Left ventricle myocardium inferior (tissue), 1 donor: ENCODE measurements around the gene DUSP7. TPM values are rescaled to one million over a fixed set of nuclear protein-coding genes. Genes with fewer than 3 reads are reported as not detected.

ENCODE experiments used
- DNase-seq: peaks from one replicate; pipeline ENCODE4 v3.0.0-alpha.2; 2020
- H3K27ac ChIP-seq: fragments of 200-600 bp; replicated peaks from 2 replicates; pipeline ENCODE4 v1.8.0; 2021
- H3K27me3 ChIP-seq: fragments of 200-600 bp; 2 replicates; pipeline ENCODE4 v1.8.0; 2021; ENCODE audit warnings: low read depth
- H3K36me3 ChIP-seq: fragments of 200-600 bp; 2 replicates; pipeline ENCODE4 v1.8.0; 2021
- H3K4me1 ChIP-seq: fragments of 200-600 bp; 2 replicates; pipeline ENCODE4 v1.8.0; 2021
- H3K4me3 ChIP-seq: fragments of 200-600 bp; 2 replicates; pipeline ENCODE4 v1.8.0; 2021; ENCODE audit warnings: mild to moderate bottlenecking, moderate library complexity
- H3K9me3 ChIP-seq: fragments of 200-600 bp; replicated peaks from 2 replicates; pipeline ENCODE4 v1.8.0; 2021
- intact Hi-C: fragments of 100-400 bp; cut with micrococcal nuclease; formaldehyde crosslinking; loops from one replicate; pipeline ENCODE4 v1.11.0; 2022
- total RNA-seq: library from RNA; stranded (reverse); fragmentation: NEBNext Ultra II Directional; extraction: Animal tissue kit (Norgen Biotek cat#: 25700); gene quantifications from one replicate; pipeline ENCODE4 v1.2.1, GENCODE V29; 2021
- TF ChIP-seq, protein P1 (sequence below): fragments of 200-600 bp; IDR thresholded peaks from 2 replicates; pipeline ENCODE4 v1.8.0; 2021; ENCODE audit warnings: antibody characterized with exemption, mild to moderate bottlenecking, borderline replicate concordance
- donor health status: DM: no; HTN: yes; CAD: no; lungs with severe emphysema.

DUSP7 gene
- total RNA-seq, 1 donor from 2014 or later: 23.1 TPM

- DNase-seq: no peak
- Histone ChIP-seq H3K4me1 (peaks cover 2% of the 10 kb centered on the region), H3K27ac (no peak overlapping the region), H3K4me3 (no peak overlapping the region), H3K36me3 (no peaks in the 10 kb centered on the region), H3K27me3 (no peaks in the 10 kb centered on the region), H3K9me3 (no peaks in the 10 kb centered on the region)
- TF ChIP-seq, protein P1, sequence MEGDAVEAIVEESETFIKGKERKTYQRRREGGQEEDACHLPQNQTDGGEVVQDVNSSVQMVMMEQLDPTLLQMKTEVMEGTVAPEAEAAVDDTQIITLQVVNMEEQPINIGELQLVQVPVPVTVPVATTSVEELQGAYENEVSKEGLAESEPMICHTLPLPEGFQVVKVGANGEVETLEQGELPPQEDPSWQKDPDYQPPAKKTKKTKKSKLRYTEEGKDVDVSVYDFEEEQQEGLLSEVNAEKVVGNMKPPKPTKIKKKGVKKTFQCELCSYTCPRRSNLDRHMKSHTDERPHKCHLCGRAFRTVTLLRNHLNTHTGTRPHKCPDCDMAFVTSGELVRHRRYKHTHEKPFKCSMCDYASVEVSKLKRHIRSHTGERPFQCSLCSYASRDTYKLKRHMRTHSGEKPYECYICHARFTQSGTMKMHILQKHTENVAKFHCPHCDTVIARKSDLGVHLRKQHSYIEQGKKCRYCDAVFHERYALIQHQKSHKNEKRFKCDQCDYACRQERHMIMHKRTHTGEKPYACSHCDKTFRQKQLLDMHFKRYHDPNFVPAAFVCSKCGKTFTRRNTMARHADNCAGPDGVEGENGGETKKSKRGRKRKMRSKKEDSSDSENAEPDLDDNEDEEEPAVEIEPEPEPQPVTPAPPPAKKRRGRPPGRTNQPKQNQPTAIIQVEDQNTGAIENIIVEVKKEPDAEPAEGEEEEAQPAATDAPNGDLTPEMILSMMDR: no peak
- intact Hi-C loops: no loop called here
These were observed 22.6 kb upstream of the DUSP7 start for GRCh38 chr3:52078781-52079560.

DNA sequence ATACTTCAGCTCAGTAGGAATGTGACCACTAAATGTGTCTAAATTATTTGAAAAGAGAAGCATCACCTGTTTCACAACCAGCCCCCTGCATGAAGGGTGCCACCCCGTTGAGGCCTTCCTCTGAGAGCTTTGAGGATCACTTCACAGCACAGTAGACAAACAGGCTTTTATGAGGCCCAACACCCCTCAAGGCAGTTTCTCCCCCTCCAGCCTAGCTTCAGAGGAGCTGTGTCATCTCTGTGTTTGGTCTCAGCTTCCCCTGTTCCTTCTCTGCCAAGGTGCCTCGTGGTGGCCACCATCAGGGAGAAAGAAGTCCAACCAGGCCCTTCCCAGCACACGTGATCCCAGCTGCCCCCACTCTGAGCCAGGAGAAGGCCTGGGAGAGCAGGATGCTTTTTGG lies 21.6 kb upstream of the DUSP7 start:
- H3K27ac ChIP-seq: no peak overlapping the region
- H3K27me3 ChIP-seq: no peaks in the 10 kb centered on the region
- H3K4me1 ChIP-seq: peaks cover 9% of the 10 kb centered on the region
- TF ChIP-seq, protein P1: no peak
- intact Hi-C loops: no loop called here
- no peaks in the 10 kb centered on the region for H3K36me3 ChIP-seq
- DNase-seq: no peak
- no peaks in the 10 kb centered on the region for H3K9me3 ChIP-seq
- H3K4me3 ChIP-seq: no peak overlapping the region

GRCh38 chr3:52076896-52077780 lies 20.8 kb upstream of the DUSP7 start:
- intact Hi-C loops: no loop called here
- H3K4me1 ChIP-seq: peaks cover 10% of the 10 kb centered on the region
- no peak overlapping the region for H3K4me3 ChIP-seq
- H3K27ac ChIP-seq: no peak overlapping the region
- no peaks in the 10 kb centered on the region for H3K27me3 ChIP-seq
- TF ChIP-seq, protein P1: peak; percentile 27
- no peaks in the 10 kb centered on the region for H3K36me3 ChIP-seq
- no peak for DNase-seq
- no peaks in the 10 kb centered on the region for H3K9me3 ChIP-seq

DNA sequence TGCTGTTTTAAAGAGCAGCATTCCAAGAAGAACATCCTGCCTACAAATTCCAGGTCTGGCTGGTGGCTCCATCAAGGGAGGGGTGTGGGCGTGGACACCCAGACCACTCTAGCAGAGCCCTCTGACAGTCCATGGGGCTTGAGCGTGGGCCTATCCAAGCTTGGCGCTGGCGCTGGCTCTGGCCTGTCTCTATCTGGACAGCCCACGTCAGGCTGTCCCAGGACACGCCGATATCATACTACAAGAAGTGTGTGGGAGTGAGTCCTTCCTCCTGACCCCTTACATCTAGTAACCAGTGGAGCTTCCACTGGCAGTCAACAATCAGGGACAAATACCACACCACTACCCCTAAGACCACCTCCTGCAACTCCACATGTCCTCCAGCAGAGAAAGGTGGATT lies 17.1 kb upstream of the DUSP7 start:
- intact Hi-C loops: no loop called here
- Histone ChIP-seq H3K4me3 (no peak overlapping the region), H3K36me3 (no peaks in the 10 kb centered on the region), H3K4me1 (peaks cover 35% of the 10 kb centered on the region), H3K27ac (no peak overlapping the region), H3K27me3 (no peaks in the 10 kb centered on the region), H3K9me3 (no peaks in the 10 kb centered on the region)
- TF ChIP-seq, protein P1: no peak
- DNase-seq: no peak

DNA sequence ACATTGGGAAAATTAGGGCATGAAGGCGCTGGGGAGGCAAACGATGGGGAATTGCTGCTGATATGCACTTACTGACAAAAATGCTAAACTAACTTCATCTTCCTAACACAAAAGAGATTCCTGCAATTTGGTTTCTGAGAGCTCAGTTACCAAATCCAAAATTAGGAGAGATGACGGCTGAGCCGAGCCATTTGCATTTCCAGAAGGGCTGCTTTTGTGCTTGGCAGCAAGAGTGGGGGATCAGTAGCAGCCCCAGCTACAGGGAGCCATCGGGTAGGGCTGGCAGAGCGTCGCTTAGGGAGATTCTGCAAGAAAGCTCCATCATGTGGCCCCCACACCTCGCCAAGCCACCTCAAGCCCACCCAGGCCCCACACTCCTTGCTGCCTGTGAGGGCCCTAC lies 16.1 kb upstream of the DUSP7 start:
- intact Hi-C loops: no loop called here
- Histone ChIP-seq H3K9me3 (no peaks in the 10 kb centered on the region), H3K27ac (no peak overlapping the region), H3K4me3 (no peak overlapping the region), H3K27me3 (no peaks in the 10 kb centered on the region), H3K4me1 (peaks cover 35% of the 10 kb centered on the region), H3K36me3 (no peaks in the 10 kb centered on the region)
- DNase-seq: no peak
- TF ChIP-seq, protein P1: no peak
